H9 (cell line): ENCODE results near the gene COL4A1. TPM values are rescaled to one million over a fixed set of nuclear protein-coding genes. Genes with fewer than 3 reads are reported as not detected.
A peak's percentile ranks its signal among the peaks of the same experiment; 100 is the strongest.

Experiments used
- DNase-seq: peaks from one replicate; pipeline ENCODE4 v3.0.0-alpha.2; 2017
- H2AFZ ChIP-seq: one replicate; pipeline ENCODE4 v1.6.1; 2013; ENCODE audit warnings: mild to moderate bottlenecking, low read length, control low read depth, moderate library complexity
- H2AK5ac ChIP-seq: 2 replicates; pipeline ENCODE4 v1.6.1; 2013; ENCODE audit warnings: low read length, control low read depth, mixed read lengths; ENCODE audit not compliant: insufficient read length
- H2BK120ac ChIP-seq: one replicate; pipeline ENCODE4 v1.6.1; 2013; ENCODE audit warnings: low read depth, mild to moderate bottlenecking, low read length, control low read depth, inconsistent platforms; ENCODE audit not compliant: poor library complexity, severe bottlenecking
- H2BK12ac ChIP-seq: 2 replicates; pipeline ENCODE4 v1.6.1; 2013; ENCODE audit warnings: low read length, control low read depth, mixed read lengths, low read depth; ENCODE audit not compliant: insufficient read length
- H2BK15ac ChIP-seq: 2 replicates; pipeline ENCODE4 v1.6.1; 2013; ENCODE audit warnings: low read depth, low read length, control low read depth
- H2BK20ac ChIP-seq: one replicate; pipeline ENCODE4 v1.6.1; 2013; ENCODE audit warnings: low read depth, mild to moderate bottlenecking, low read length, control low read depth, inconsistent platforms; ENCODE audit not compliant: poor library complexity, severe bottlenecking
- H2BK5ac ChIP-seq: 2 replicates; pipeline ENCODE4 v1.6.1; 2013; ENCODE audit warnings: low read length, control low read depth, mixed read lengths; ENCODE audit not compliant: insufficient read length
- H3K14ac ChIP-seq: 2 replicates; pipeline ENCODE4 v1.6.1; 2013; ENCODE audit warnings: low read length, control low read depth; ENCODE audit not compliant: insufficient read depth
- H3K18ac ChIP-seq: 2 replicates; pipeline ENCODE4 v1.6.1; 2013; ENCODE audit warnings: low read depth, mild to moderate bottlenecking, mixed read lengths, low read length, control low read depth; ENCODE audit not compliant: insufficient read length
- H3K23ac ChIP-seq: 2 replicates; pipeline ENCODE4 v1.6.1; 2013; ENCODE audit warnings: low read length, control low read depth, mixed read lengths, low read depth; ENCODE audit not compliant: insufficient read length
- H3K23me2 ChIP-seq: 2 replicates; pipeline ENCODE4 v1.6.1; 2013; ENCODE audit warnings: low read depth, mild to moderate bottlenecking, mixed read lengths, low read length, control low read depth; ENCODE audit not compliant: insufficient read length, poor library complexity, severe bottlenecking
- H3K27ac ChIP-seq: 2 replicates; pipeline ENCODE4 v1.5.1; 2013; ENCODE audit warnings: low read length, control low read depth, mixed read lengths, low read depth; ENCODE audit not compliant: insufficient read length
- H3K27me3 ChIP-seq: 2 replicates; pipeline ENCODE4 v1.6.1; 2013; ENCODE audit warnings: low read length, control low read depth, inconsistent platforms; ENCODE audit not compliant: insufficient read depth
- H3K4ac ChIP-seq: 2 replicates; pipeline ENCODE4 v1.6.1; 2013; ENCODE audit warnings: low read depth, mild to moderate bottlenecking, control low read depth, inconsistent platforms, low read length, moderate library complexity
- H3K4me1 ChIP-seq: 2 replicates; pipeline ENCODE4 v1.6.1; 2013; ENCODE audit warnings: low read length, control low read depth, inconsistent platforms; ENCODE audit not compliant: insufficient read depth
- H3K4me2 ChIP-seq: 2 replicates; pipeline ENCODE4 v1.6.1; 2013; ENCODE audit warnings: low read length, control low read depth, mixed read lengths; ENCODE audit not compliant: insufficient read length, insufficient read depth
- H3K56ac ChIP-seq: 2 replicates; pipeline ENCODE4 v1.6.1; 2013; ENCODE audit warnings: low read depth, mild to moderate bottlenecking, mixed read lengths, low read length, control low read depth; ENCODE audit not compliant: insufficient read length
- H3K79me1 ChIP-seq: 2 replicates; pipeline ENCODE4 v1.6.1; 2013; ENCODE audit warnings: low read depth, mild to moderate bottlenecking, moderate library complexity, low read length, control low read depth, inconsistent platforms; ENCODE audit not compliant: insufficient read depth, poor library complexity, severe bottlenecking
- H3K79me2 ChIP-seq: 2 replicates; pipeline ENCODE4 v1.6.1; 2013; ENCODE audit warnings: low read length, control low read depth, inconsistent platforms; ENCODE audit not compliant: insufficient read depth
- H3K9ac ChIP-seq: 2 replicates; pipeline ENCODE4 v1.6.1; 2013; ENCODE audit warnings: low read length, control low read depth, mixed read lengths; ENCODE audit not compliant: insufficient read length; ENCODE audit errors: extremely low read depth
- H3K9me3 ChIP-seq: one replicate; pipeline ENCODE4 v1.6.1; 2013; ENCODE audit warnings: low read depth, low read length, inconsistent platforms; ENCODE audit not compliant: control insufficient read depth
- H3T11ph ChIP-seq: one replicate; pipeline ENCODE4 v1.6.1; 2013; ENCODE audit warnings: mild to moderate bottlenecking, low read length, control low read depth, inconsistent platforms
- H4K20me1 ChIP-seq: one replicate; pipeline ENCODE4 v1.6.1; 2013; ENCODE audit not compliant: control insufficient read depth, insufficient read length, insufficient read depth
- H4K5ac ChIP-seq: 2 replicates; pipeline ENCODE4 v1.6.1; 2013; ENCODE audit warnings: low read depth, mild to moderate bottlenecking, mixed read lengths, low read length, control low read depth; ENCODE audit not compliant: insufficient read length
- H4K8ac ChIP-seq: replicated peaks from 2 replicates; pipeline ENCODE4 v1.6.1; 2013; ENCODE audit warnings: low read length, control low read depth, mixed read lengths, low read depth; ENCODE audit not compliant: insufficient read length
- H4K91ac ChIP-seq: 2 replicates; pipeline ENCODE4 v1.6.1; 2013; ENCODE audit warnings: low read depth, mild to moderate bottlenecking, moderate library complexity, mixed read lengths, low read length, control low read depth; ENCODE audit not compliant: insufficient read length
- H3K27ac Mint-ChIP-seq, 3 experiments: 2 replicates in 2 of 3; 3 replicates in 1 of 3; pipeline ENCODE4 v1.8.0; 2020 to 2021; ENCODE audit warnings: mixed read lengths in 3 of 3, mild to moderate bottlenecking in 1 of 3, moderate library complexity in 1 of 3
- H3K27me3 Mint-ChIP-seq: 2 replicates; pipeline ENCODE4 v1.8.0; 2021; ENCODE audit warnings: low read depth, mild to moderate bottlenecking, moderate library complexity, mixed read lengths
- H3K36me3 Mint-ChIP-seq, 3 experiments: 2 replicates in 2 of 3; 3 replicates in 1 of 3; pipeline ENCODE4 v1.8.0; 2020 to 2021; ENCODE audit warnings: low read depth in 3 of 3, mixed read lengths in 3 of 3; ENCODE audit not compliant: insufficient read depth in 1 of 3
- H3K4me1 Mint-ChIP-seq, 2 experiments: 2 replicates each; pipeline ENCODE4 v1.8.0; 2020; ENCODE audit warnings: mixed read lengths in 2 of 2
- H3K4me3 Mint-ChIP-seq, 2 experiments: 2 replicates in 1 of 2; 3 replicates in 1 of 2; pipeline ENCODE4 v1.8.0; 2020 to 2021; ENCODE audit warnings: mild to moderate bottlenecking in 2 of 2, mixed read lengths in 2 of 2, moderate library complexity in 1 of 2
- H3K9me3 Mint-ChIP-seq, 2 experiments: 2 replicates in 1 of 2; 3 replicates in 1 of 2; pipeline ENCODE4 v1.8.0; 2020; ENCODE audit warnings: mild to moderate bottlenecking in 2 of 2, mixed read lengths in 2 of 2, moderate library complexity in 1 of 2
- CTCF ChIP-seq: fragments of 200-600 bp; sonication (generic); conservative IDR thresholded peaks from 3 replicates; pipeline ENCODE4 v1.8.0; 2021; ENCODE audit warnings: antibody characterized with exemption, mild to moderate bottlenecking
- WGBS: extraction: QIAGEN DNeasy Blood & Tissue Kit; methylation state at CpG from one replicate; pipeline ENCODE4 v1.1.7; 2013; ENCODE audit warnings: missing lambda C conversion rate, low lambda C conversion rate, mixed read lengths; ENCODE audit not compliant: insufficient read length; ENCODE audit errors: extremely low coverage; 5-methylcytosine and 5-hydroxymethylcytosine counted together
- total RNA-seq: library from RNA; stranded (reverse); gene quantifications from 2 replicates; pipeline ENCODE4 v1.2.1, GENCODE V29; 2021

Gene COL4A1
- total RNA-seq, 1 experiment from 2014 or later = 73.1 TPM

DNA sequence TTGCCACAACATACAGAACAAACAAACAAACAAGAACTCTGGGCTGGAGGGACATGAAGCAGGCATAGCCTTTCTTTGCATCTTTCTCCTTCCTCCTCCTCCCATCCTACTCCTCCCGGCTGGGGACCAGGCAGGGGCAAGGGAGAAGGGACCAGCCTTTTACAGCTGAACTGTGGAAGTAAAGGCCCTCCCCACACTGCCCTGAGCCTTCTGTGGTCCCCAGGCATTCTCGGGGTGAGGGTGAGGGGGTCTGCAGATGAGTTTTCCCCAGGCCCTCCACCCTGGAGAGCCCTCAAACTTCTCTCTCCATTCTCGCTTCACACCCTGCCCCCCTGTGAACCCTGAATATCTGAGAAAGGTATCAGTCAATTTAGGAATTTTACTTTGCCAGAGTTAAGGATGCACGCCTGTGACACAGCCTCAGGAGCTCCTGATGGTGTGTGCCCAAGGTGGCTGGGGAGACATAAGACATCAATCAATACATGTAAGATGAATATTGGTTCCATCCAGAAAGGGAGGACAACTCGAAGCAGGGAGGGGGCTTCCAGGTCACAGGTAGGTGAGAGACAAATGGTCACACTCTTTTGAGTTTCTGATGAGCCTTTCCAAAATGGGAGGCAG is 170.9 kb downstream of the COL4A1 start:
- H3K4me3 Mint-ChIP-seq = peak overlapping the region in 1 of 2 experiments; percentile 33; a peak in 1 of 5 replicates
- H2BK120ac ChIP-seq = no peak overlapping the region

More for the DNA sequence above, 170.9 kb downstream of the COL4A1 start:
- Histone ChIP-seq H2AK5ac (no peak overlapping the region), H4K91ac (no peak overlapping the region), H2BK15ac (no peak overlapping the region), H3K4ac (no peak overlapping the region), H3K23me2 (peaks cover 11% of the 10 kb centered on the region), H4K5ac (no peak overlapping the region), H3K79me2 (no peaks in the 10 kb centered on the region), H3K27ac (no peak overlapping the region), H3K18ac (peak overlapping the region; percentile 48), H2BK5ac (no peak overlapping the region), H3K27me3 (no peaks in the 10 kb centered on the region; the same call in 1 of the 2 replicates), H2BK20ac (no peak overlapping the region), H4K20me1 (no peaks in the 10 kb centered on the region), H4K8ac (no peak overlapping the region), H3K79me1 (no peaks in the 10 kb centered on the region), H2AFZ (no peak overlapping the region), H3K56ac (no peak overlapping the region), H3K4me2 (no peak overlapping the region), H2BK12ac (no peak overlapping the region), H3K23ac (no peak overlapping the region), H3K9ac (no peak overlapping the region), H3K14ac (peak overlapping the region; percentile 60), H3K4me1 (peaks cover 7% of the 10 kb centered on the region; the same call in 1 of the 2 replicates), H3T11ph (no peak overlapping the region), H3K9me3 (no peaks in the 10 kb centered on the region)
- no peak for TF ChIP-seq CTCF
- Mint-ChIP-seq H3K27me3 (peaks cover 32% of the 10 kb centered on the region), H3K27ac (no peak overlapping the region), H3K9me3 (no peaks in the 10 kb centered on the region), H3K36me3 (no peaks in the 10 kb centered on the region), H3K4me1 (peaks cover 56 to 61% of the 10 kb centered on the region in 2 experiments)
- WGBS = no CpG with 5 or more reads among the region's 5 CpGs
- no peak for DNase-seq
